Body of pancreas (tissue), 4 donors: ENCODE measurements around the gene UBE2N. TPM values are rescaled to one million over a fixed set of nuclear protein-coding genes. Genes with fewer than 3 reads are reported as not detected.
A peak's percentile ranks its signal among the peaks of the same experiment; 100 is the strongest.
"Not testable (repeated sequence)": the region's sequence is repeated elsewhere in the genome, so short reads cannot be mapped to it uniquely, and the experiment has no call there.

Experiments used
- ATAC-seq: fragments of 150-250 bp; one replicate; pipeline ENCODE4 v1.9.1; 2016
- DNase-seq, 4 donors: peaks; one replicate each; pipeline ENCODE4 v3.0.0-alpha.2; 2019
- H3K27ac ChIP-seq, 4 donors: fragments of 200-600 bp; sonication (generic); 1 replicate in 3 of 4; 2 replicates in 1 of 4; pipeline versions ENCODE4 v1.5.1 to v1.6.1; 2016 to 2019; ENCODE audit warnings: mild to moderate bottlenecking in 1 of 4, mixed read lengths in 1 of 4, moderate library complexity in 1 of 4
- H3K27me3 ChIP-seq, 2 donors: fragments of 200-600 bp; sonication (generic); one replicate each; pipeline ENCODE4 v1.6.0; 2016; ENCODE audit warnings: mild to moderate bottlenecking in 1 of 2
- H3K36me3 ChIP-seq, 2 donors: fragments of 200-600 bp; sonication (generic); replicated peaks in 1 of 2; 2 replicates each; pipeline ENCODE4 v1.5.1; 2016; ENCODE audit warnings: low read depth in 2 of 2; ENCODE audit not compliant: insufficient read depth in 1 of 2
- H3K4me1 ChIP-seq: fragments of 200-600 bp; sonication (generic); one replicate; pipeline ENCODE4 v1.6.0; 2016
- H3K4me3 ChIP-seq, 2 donors: fragments of 200-600 bp; sonication (generic); 1 replicate in 1 of 2; 2 replicates in 1 of 2; pipeline ENCODE4 v1.5.1; 2016 to 2019
- H3K9me3 ChIP-seq, 3 donors: fragments of 200-600 bp; sonication (generic); 1 replicate in 2 of 3; 2 replicates in 1 of 3; pipeline ENCODE4 v1.5.1; 2016
- CTCF ChIP-seq, 7 experiments: fragments of 450-650 bp in 4 of 7; fragments of 200-600 bp in 3 of 7; sonication (generic) in 3 of 7; IDR thresholded peaks; one replicate each; pipeline ENCODE4 v1.5.1; 2016 to 2019; ENCODE audit warnings: antibody characterized with exemption in 7 of 7
- POLR2A ChIP-seq, 3 donors: fragments of 450-650 bp; IDR thresholded peaks; one replicate each; pipeline ENCODE4 v1.6.1; 2016; ENCODE audit warnings: antibody characterized with exemption in 3 of 3, mild to moderate bottlenecking in 2 of 3
- WGBS, 2 donors: methylation state at CpG; one replicate each; pipeline ENCODE4 v1.1.5; 2017; 5-methylcytosine and 5-hydroxymethylcytosine counted together
- intact Hi-C: fragments of 100-400 bp; cut with DNase I; formaldehyde crosslinking; loops from one replicate; pipeline ENCODE4 v1.15.1; 2023
- total RNA-seq, 2 donors: library from RNA; depleted of rRNA; stranded (reverse); fragments of >200 nt; gene quantifications; one replicate each; pipeline ENCODE4 v1.1.0, GENCODE V29; 2016

The UBE2N gene
- total RNA-seq, 2 donors from 2014 or later = 6.9 to 11.2 TPM

DNA sequence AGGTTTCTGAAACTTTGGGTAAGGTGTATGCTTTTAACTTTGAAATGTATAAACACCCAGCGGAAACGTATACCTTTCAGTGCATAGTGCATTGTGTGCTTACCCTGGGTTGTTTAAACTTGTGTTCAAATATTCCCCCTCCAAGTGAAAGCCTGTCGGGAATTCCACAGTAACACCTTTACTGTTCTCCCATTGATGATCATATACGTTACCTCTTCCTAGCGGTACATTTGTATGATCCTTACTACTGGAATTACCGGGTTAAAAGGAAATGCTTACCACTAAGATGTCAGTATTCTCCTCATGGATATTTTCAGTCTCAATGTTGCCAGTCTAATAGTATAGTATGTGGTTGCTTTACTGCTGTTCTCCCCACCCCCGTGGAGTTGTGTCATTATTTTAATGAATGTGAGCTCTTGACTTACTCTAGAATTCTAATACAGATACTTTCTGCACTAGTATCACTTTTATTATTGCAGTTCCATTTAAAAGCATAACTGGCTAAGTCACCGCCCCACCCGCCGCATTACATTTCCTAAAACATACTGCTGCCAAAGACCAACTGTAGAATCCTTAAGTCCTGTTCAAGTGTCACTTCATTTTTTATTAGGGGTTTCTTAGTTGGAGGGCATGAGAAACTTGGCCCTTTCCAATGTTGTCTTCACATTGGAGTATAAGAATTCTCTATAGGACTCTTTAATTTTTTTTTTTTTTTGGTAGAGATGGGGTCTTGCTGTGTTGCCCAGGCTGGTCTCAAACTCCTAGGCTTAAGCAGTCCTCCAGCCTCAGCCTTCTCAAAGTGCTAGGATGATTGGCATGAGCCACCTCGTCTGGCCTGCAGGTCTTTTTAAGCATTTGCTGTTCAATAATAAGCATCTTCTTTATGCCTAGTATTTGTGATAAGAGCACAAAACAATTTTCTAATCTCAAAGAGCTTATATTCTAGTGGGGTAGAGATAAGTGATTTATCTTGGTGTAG, 39.1 kb downstream of the UBE2N start:
- DNase-seq = no peak
- WGBS, 2 donors = 88 to 89% methylated on average over 11 of the region's 11 CpGs
- intact Hi-C loops = no loop called here
- H3K27me3 ChIP-seq = no peaks in the 10 kb centered on the region
- no peak for ATAC-seq
- H3K36me3 ChIP-seq = no peaks in the 10 kb centered on the region
- H3K4me1 ChIP-seq = peaks cover 8% of the 10 kb centered on the region
- H3K27ac ChIP-seq = no peak overlapping the region
- H3K4me3 ChIP-seq = no peak overlapping the region
- no peak for TF ChIP-seq CTCF (IDR thresholded peaks at IDR 0.05)
- no peak for TF ChIP-seq POLR2A (IDR thresholded peaks at IDR 0.05)
- no peaks in the 10 kb centered on the region for H3K9me3 ChIP-seq

GRCh38 chr12:93399183-93399863, 42.4 kb downstream of the UBE2N start:
- H3K27me3 ChIP-seq, H3K4me3 ChIP-seq, H3K36me3 ChIP-seq, H3K27ac ChIP-seq, H3K9me3 ChIP-seq, DNase-seq: not testable (repeated sequence)
- ATAC-seq = peak; percentile 89
- intact Hi-C loops = loop anchor here (10.0 kb wide), 1 partner anchor 415 kb away; no protein-coding TSS in a partner anchor
- WGBS, 2 donors = 43% methylated on average over 1 of the region's 5 CpGs; no CpG with 5 or more reads in 1 of the 2 donors
- peaks cover 34% of the 10 kb centered on the region for H3K4me1 ChIP-seq

DNA sequence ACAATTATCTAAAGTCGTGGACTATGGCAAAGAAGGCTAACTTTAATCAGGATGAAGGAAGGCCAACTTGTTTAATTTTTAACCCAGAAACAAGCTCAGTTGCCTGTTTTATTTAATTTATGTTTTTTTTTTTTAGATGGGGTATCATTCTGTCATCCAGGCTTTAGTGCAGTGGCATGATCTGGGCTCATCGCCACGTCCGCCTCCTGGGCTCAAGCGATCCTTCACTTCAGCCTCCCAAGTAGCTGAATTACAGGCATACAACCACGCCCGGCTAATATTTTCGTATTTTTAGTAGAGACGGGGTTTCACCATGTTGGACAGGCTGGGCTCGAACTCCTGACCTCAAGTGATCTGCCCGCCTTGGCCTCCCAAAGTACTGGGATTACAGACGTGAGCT, 44.3 kb downstream of the UBE2N start:
- Histone ChIP-seq H3K27me3 (no peaks in the 10 kb centered on the region), H3K9me3 (no peaks in the 10 kb centered on the region), H3K4me1 (peaks cover 34% of the 10 kb centered on the region), H3K27ac (peak overlapping the region in 3 of 4 donors; percentile 15 to 59 (median 39)), H3K36me3 (peaks cover 0 to 4% of the 10 kb centered on the region in 2 donors), H3K4me3 (no peak overlapping the region)
- intact Hi-C loops = loop anchor here (10.0 kb wide), 1 partner anchor 413 kb away; no protein-coding TSS in a partner anchor
- no peak for TF ChIP-seq CTCF (IDR thresholded peaks at IDR 0.05)
- TF ChIP-seq POLR2A (IDR thresholded peaks at IDR 0.05) = no peak
- DNase-seq = peak in 3 of 4 donors; percentile 42 to 64 (median 54)
- 25 to 42% methylated on average over 10 to 12 of the region's 12 CpGs for WGBS, 2 donors
- ATAC-seq = peak; percentile 57

DNA sequence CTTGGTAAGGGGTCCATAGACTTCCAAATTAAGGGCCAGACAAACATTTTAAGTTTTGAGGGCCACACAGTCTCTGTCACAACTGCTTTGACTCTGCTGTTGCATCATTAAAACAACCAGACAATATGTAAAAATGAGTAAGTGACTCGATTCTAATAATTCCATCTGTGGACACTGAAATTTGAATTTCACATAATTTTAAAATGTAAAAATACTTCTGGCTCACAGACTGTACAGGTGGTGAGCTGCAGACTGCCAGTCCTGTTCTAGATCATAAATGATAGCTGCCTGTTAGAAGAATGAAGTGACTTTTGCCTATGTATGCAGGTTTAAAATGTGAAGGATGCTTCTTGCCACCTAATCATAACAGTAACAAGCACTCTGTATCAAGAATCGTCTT, 48.3 kb downstream of the UBE2N start:
- no peaks in the 10 kb centered on the region for H3K27me3 ChIP-seq
- no peak for TF ChIP-seq POLR2A (IDR thresholded peaks at IDR 0.05)
- DNase-seq (no peak), ATAC-seq (no peak)
- peaks cover 0 to 4% of the 10 kb centered on the region in 2 donors for H3K36me3 ChIP-seq
- intact Hi-C loops = loop anchor here (10.0 kb wide), 1 partner anchor 409 kb away; no protein-coding TSS in a partner anchor
- H3K4me1 ChIP-seq = peaks cover 60% of the 10 kb centered on the region
- H3K9me3 ChIP-seq = no peaks in the 10 kb centered on the region
- H3K27ac ChIP-seq = no peak overlapping the region
- WGBS, 2 donors = 41 to 49% methylated on average over 2 of the region's 2 CpGs
- H3K4me3 ChIP-seq = no peak overlapping the region

GRCh38 chr12:93390549-93391297, 51.0 kb downstream of the UBE2N start:
- H3K27me3 ChIP-seq = no peaks in the 10 kb centered on the region
- intact Hi-C loops = loop anchor here (10.0 kb wide), 1 partner anchor 406 kb away; no protein-coding TSS in a partner anchor
- no peak for TF ChIP-seq POLR2A (IDR thresholded peaks at IDR 0.05)
- no peak for TF ChIP-seq CTCF (IDR thresholded peaks at IDR 0.05)
- no peak overlapping the region for H3K4me3 ChIP-seq
- DNase-seq (no peak), ATAC-seq (no peak)
- H3K4me1 ChIP-seq = peaks cover 54% of the 10 kb centered on the region
- H3K27ac ChIP-seq = peak overlapping the region in 2 of 4 donors; percentile 40 to 57
- 74 to 78% methylated on average over 5 of the region's 5 CpGs for WGBS, 2 donors
- H3K36me3 ChIP-seq = peaks cover 0 to under 1% of the 10 kb centered on the region in 2 donors
- H3K9me3 ChIP-seq = no peaks in the 10 kb centered on the region
